K562 (cell line): Measurements from ENCODE around the gene HOXA5. TPM values are rescaled to one million over a fixed set of nuclear protein-coding genes. Genes with fewer than 3 reads are reported as not detected.

Source experiments
- ATAC-seq: fragments of 200-7000 bp; cut with Tn5 transposase; 3 replicates; pipeline ENCODE4 v1.9.1; 2020; ENCODE audit warnings: moderate library complexity
- BruUV-seq: library from RNA; stranded (reverse); fragments of 400-500 nt; replicated peaks from 2 replicates; lab custom pipeline; 2021; lab: Mats Ljungman, UMichigan
- CTCF ChIA-PET: fragments of 300-600 bp; formaldehyde crosslinking; extraction: SDS; loops from one replicate; lab custom pipeline; 2021; ENCODE audit warnings: low intra/inter-chr PET ratio; lab: Yijun Ruan, JAX
- POLR2A ChIA-PET: fragments of 300-600, 350-650 bp; sonication (Branson Sonifier 250); formaldehyde crosslinking; extraction: SDS; loops from one replicate; lab custom pipeline; 2021; ENCODE audit warnings: antibody characterized with exemption, inconsistent platforms; lab: Yijun Ruan, JAX
- DNase-seq, 4 experiments: peaks; one replicate each; pipeline versions ENCODE4 v3.0.0 to v3.0.0-alpha.2; 2011 to 2018; ENCODE audit warnings: low spot score in 3 of 4, mixed read lengths in 3 of 4; ENCODE audit errors: extremely low read depth in 1 of 4
- FAIRE-seq: peaks from 2 replicates; lab custom pipeline; 2011; peaks lifted over from hg19 to GRCh38; lab: Jason Lieb, UNC
- H2AFZ ChIP-seq: 2 replicates; pipeline ENCODE4 v1.6.0; 2011; ENCODE audit warnings: low read depth, low read length, control low read depth, inconsistent platforms
- H3K27ac ChIP-seq: fragments of 200-600 bp; 3 replicates; pipeline ENCODE4 v1.8.0; 2011; ENCODE audit warnings: low read depth, mild to moderate bottlenecking, control low read depth, inconsistent platforms, low read length, moderate library complexity, mixed read lengths; ENCODE audit errors: extremely low read depth
- H3K27me3 ChIP-seq, 2 experiments: fragments of 300-600 bp in 1 of 2; 2 replicates in 1 of 2; 3 replicates in 1 of 2; pipeline versions ENCODE4 v1.6.0 to v1.8.0; 2011; ENCODE audit warnings: inconsistent platforms in 2 of 2, low read length in 2 of 2, mild to moderate bottlenecking in 1 of 2, mixed read lengths in 1 of 2, moderate library complexity in 1 of 2; ENCODE audit not compliant: control insufficient read depth in 2 of 2, insufficient read depth in 2 of 2
- H3K36me3 ChIP-seq: fragments of 300-600 bp; 3 replicates; pipeline ENCODE4 v1.8.0; 2011; ENCODE audit warnings: mild to moderate bottlenecking, low read length, inconsistent platforms; ENCODE audit not compliant: control insufficient read depth, insufficient read depth
- H3K4me1 ChIP-seq, 2 experiments: fragments of 200-600 bp in 1 of 2; replicated peaks in 1 of 2; 2 replicates in 1 of 2; 3 replicates in 1 of 2; pipeline versions ENCODE4 v1.5.1 to v1.8.0; 2011; ENCODE audit warnings: inconsistent platforms in 2 of 2, low read length in 2 of 2, mild to moderate bottlenecking in 1 of 2, mixed read lengths in 1 of 2, moderate library complexity in 1 of 2; ENCODE audit not compliant: control insufficient read depth in 2 of 2, insufficient read depth in 2 of 2
- H3K4me2 ChIP-seq: 2 replicates; pipeline ENCODE4 v1.6.1; 2011; ENCODE audit warnings: low read length, control low read depth, inconsistent platforms, mixed read lengths; ENCODE audit not compliant: insufficient read depth
- H3K4me3 ChIP-seq: fragments of 200-600 bp; sonication (generic), shearing (Covaris generic); 2 replicates; pipeline ENCODE4 v1.5.1; 2016; ENCODE audit warnings: control low read depth, inconsistent platforms
- H3K79me2 ChIP-seq: fragments of 200-600 bp; 3 replicates; pipeline ENCODE4 v1.8.0; 2011; ENCODE audit warnings: low read length, inconsistent platforms; ENCODE audit not compliant: control insufficient read depth, insufficient read depth
- H3K9ac ChIP-seq, 2 experiments: 2 replicates each; pipeline versions ENCODE4 v1.6.0 to v1.6.1; 2011; ENCODE audit warnings: low read depth in 2 of 2, low read length in 2 of 2, control low read depth in 1 of 2, inconsistent platforms in 1 of 2, mild to moderate bottlenecking in 1 of 2, mixed read lengths in 1 of 2; ENCODE audit not compliant: insufficient read depth in 1 of 2
- H3K9me1 ChIP-seq: one replicate; pipeline ENCODE4 v1.6.0; 2011; ENCODE audit warnings: inconsistent platforms, mild to moderate bottlenecking, low read length, moderate library complexity; ENCODE audit not compliant: control insufficient read depth, insufficient read depth
- H3K9me3 ChIP-seq: replicated peaks from 2 replicates; pipeline ENCODE4 v1.5.1; 2011; ENCODE audit warnings: low read depth, low read length, inconsistent platforms; ENCODE audit not compliant: control insufficient read depth, insufficient read depth
- H4K20me1 ChIP-seq: replicated peaks from 2 replicates; pipeline ENCODE4 v1.6.1; 2011; ENCODE audit warnings: low read length, inconsistent platforms, mixed read lengths; ENCODE audit not compliant: control insufficient read depth, insufficient read depth
- CBX1 ChIP-seq: sonication (generic); IDR thresholded peaks from 2 replicates; pipeline ENCODE4 v1.6.1; 2016; ENCODE audit warnings: antibody characterized with exemption, low read depth, mild to moderate bottlenecking
- CBX8 ChIP-seq: fragments of 200-600 bp; sonication (generic); IDR thresholded peaks from 2 replicates; pipeline ENCODE4 v1.6.1; 2012; ENCODE audit warnings: borderline replicate concordance, mixed run types, low read depth, mild to moderate bottlenecking, moderate library complexity, mixed read lengths, low read length, control low read depth, inconsistent platforms; ENCODE audit not compliant: poor library complexity, severe bottlenecking; ENCODE audit errors: extremely low read depth
- CHD1 ChIP-seq: fragments of 200-600 bp; sonication (generic); IDR thresholded peaks from one replicate; pipeline ENCODE4 v1.6.1; 2012; ENCODE audit warnings: mild to moderate bottlenecking, moderate library complexity, low read length, inconsistent platforms
- HNRNPK ChIP-seq: fragments of 200-400 bp; formaldehyde crosslinking; IDR thresholded peaks from one replicate; pipeline ENCODE4 v1.6.1; 2018; ENCODE audit warnings: mild to moderate bottlenecking, low read depth, low read length; ENCODE audit not compliant: poor library complexity, severe bottlenecking
- NCOA2 ChIP-seq, 2 experiments: fragments of 450-650 bp; IDR thresholded peaks; 2 replicates each; pipeline ENCODE4 v1.6.1; 2018; ENCODE audit warnings: mild to moderate bottlenecking in 2 of 2, moderate library complexity in 1 of 2; ENCODE audit not compliant: partially characterized antibody in 2 of 2
- STAG1 ChIP-seq: sonication (generic); formaldehyde crosslinking; IDR thresholded peaks from 2 replicates; pipeline ENCODE4 v1.5.0; 2020; ENCODE audit warnings: missing genetic modification reagents, borderline replicate concordance
- TAF7 ChIP-seq: fragments of 450-650 bp; IDR thresholded peaks from 2 replicates; pipeline ENCODE4 v1.6.1; 2016; ENCODE audit warnings: missing genetic modification characterization, missing compliant biosample characterization
- THRA ChIP-seq: fragments of 450-650 bp; IDR thresholded peaks from 2 replicates; pipeline ENCODE4 v1.6.1; 2017; ENCODE audit warnings: mild to moderate bottlenecking, moderate library complexity
- ZNF511 ChIP-seq: sonication (generic); formaldehyde crosslinking; IDR thresholded peaks from 2 replicates; pipeline ENCODE4 v1.8.0; 2022; ENCODE audit warnings: mild to moderate bottlenecking, missing genetic modification reagents
- WGBS: fragments of 100-300 bp; shearing (Covaris generic); methylation state at CpG from one replicate; pipeline ENCODE4 v1.1.6; 2016; ENCODE audit warnings: low coverage, mixed read lengths; ENCODE audit not compliant: insufficient coverage; ENCODE audit errors: missing lambda C conversion rate; 5-methylcytosine and 5-hydroxymethylcytosine counted together
- in situ Hi-C: fragments of 300-500 bp; cut with MboI; formaldehyde crosslinking; loops from 4 replicates; pipeline ENCODE4 v1.15.0; 2018; ENCODE audit warnings: inconsistent platforms, mixed read lengths
- intact Hi-C: fragments of 100-400 bp; cut with micrococcal nuclease; formaldehyde crosslinking; loops from 2 replicates; pipeline ENCODE4 v1.14.2; 2022
- polyA plus RNA-seq, 8 experiments: library from polyadenylated mRNA; depleted of rRNA in 4 of 8; stranded (reverse) in 5 of 8; unstranded in 3 of 8; fragments of >200 nt; fragmentation: Nextera tagmentation in 2 of 8; fragmentation: Illumina TruSeq in 1 of 8; extraction: Ambion mirVana in 2 of 8; extraction: Trizol in 1 of 8; gene quantifications; 2 replicates each; pipeline versions ENCODE4 v1.2.1 to v1.2.3, GENCODE V29; 2011 to 2014; ENCODE audit warnings: inconsistent platforms in 1 of 8, missing spikeins in 1 of 8
- total RNA-seq, 7 experiments: library from RNA; depleted of rRNA in 6 of 7; stranded (reverse); fragments of >200 nt in 6 of 7; fragmentation: Illumina TruSeq in 2 of 7; extraction: Trizol in 2 of 7; gene quantifications; 2 replicates each; pipeline versions ENCODE4 v1.2.1 to v1.2.3, GENCODE V29; 2011 to 2021; ENCODE audit warnings: low replicate concordance in 1 of 7

HOXA5 gene
- total and polyA plus RNA-seq, 9 of the 15 experiments (the other 6 are each of a cell fraction or from before 2014, with no cell fraction given), result 0.13 TPM; not detected in 8

- TF ChIP-seq ZNF511, result no peak
- no peak for TF ChIP-seq NCOA2 (IDR thresholded peaks at IDR 0.05; ENCODE audit: partially characterized antibody in 2 of 2)
- no peak for TF ChIP-seq STAG1 (CRISPR knock-in tag)
- no peak for TF ChIP-seq CBX1
- no peak for TF ChIP-seq THRA
- TF ChIP-seq HNRNPK, result no peak
- TF ChIP-seq CHD1, result no peak
- TF ChIP-seq, all 486 proteins: peak for 0
Observed at GRCh38 chr7:27137640-27138315, 5.7 kb downstream of the HOXA5 start (continued).

- ChIA-PET POLR2A (interaction anchor here (0.5 kb wide), 1 partner anchor 35 kb away, joined by 3 read pairs; no protein-coding TSS in a partner anchor), CTCF (no interaction called here)
- no peak overlapping the region for H3K4me3 ChIP-seq
- H3K4me1 ChIP-seq, result peaks cover 2 to 7% of the 10 kb centered on the region in 2 experiments; a peak in 2 of 5 replicates
- intact Hi-C loops (no loop called here), in situ Hi-C loops (no loop called here)
- no peaks in the 10 kb centered on the region for H3K79me2 ChIP-seq
- peak; percentile 17 for TF ChIP-seq CBX8
- TF ChIP-seq TAF7, result no peak
- H3K27me3 ChIP-seq, result peaks cover 30 to 33% of the 10 kb centered on the region in 2 experiments
- BruUV-seq, result no TSS peak
- H3K4me2 ChIP-seq, result no peak overlapping the region
- no peaks in the 10 kb centered on the region for H3K9me1 ChIP-seq
- FAIRE-seq (no peak), ATAC-seq (no peak), DNase-seq (no peak)
- 0% methylated on average over 2 of the region's 2 CpGs for WGBS
- H2AFZ ChIP-seq, result no peak overlapping the region
- H3K9ac ChIP-seq, result no peak overlapping the region
- H4K20me1 ChIP-seq, result no peaks in the 10 kb centered on the region
- H3K27ac ChIP-seq, result no peak overlapping the region
- no peaks in the 10 kb centered on the region for H3K36me3 ChIP-seq
- H3K9me3 ChIP-seq, result no peaks in the 10 kb centered on the region
Observed at GRCh38 chr7:27134392-27134791, 9.1 kb downstream of the HOXA5 start.
